Measurements from ENCODE around the gene GRAMD4. TPM values are rescaled to one million over a fixed set of nuclear protein-coding genes. Genes with fewer than 3 reads are reported as not detected.

GRAMD4 gene
- total RNA-seq, 1 donor from 2014 or later = 37.8 TPM

- DNase-seq (ENCODE audit: low spot score) = no peak
Measured at GRCh38 chr22:46668116-46668515, 47.9 kb downstream of the GRAMD4 start.

- DNase-seq (ENCODE audit: low spot score) = no peak
Measured at GRCh38 chr22:46669201-46669600, 49.0 kb downstream of the GRAMD4 start.

- no peak for DNase-seq (ENCODE audit: low spot score)
Measured at GRCh38 chr22:46671824-46672432, 51.7 kb downstream of the GRAMD4 start.

GRCh38 chr22:46672731-46673130, 52.5 kb downstream of the GRAMD4 start:
- DNase-seq (ENCODE audit: low spot score) = no peak

- no peak for DNase-seq (ENCODE audit: low spot score)
Measured at GRCh38 chr22:46673205-46673604, 53.0 kb downstream of the GRAMD4 start.

GRCh38 chr22:46673662-46674236, 53.6 kb downstream of the GRAMD4 start:
- DNase-seq (ENCODE audit: low spot score) = no peak

GRCh38 chr22:46674367-46674781, 54.2 kb downstream of the GRAMD4 start:
- no peak for DNase-seq (ENCODE audit: low spot score)

GRCh38 chr22:46674906-46675305, 54.7 kb downstream of the GRAMD4 start:
- no peak for DNase-seq (ENCODE audit: low spot score)

- no peak for DNase-seq (ENCODE audit: low spot score)
Measured at GRCh38 chr22:46675479-46675878, 55.3 kb downstream of the GRAMD4 start.

GRCh38 chr22:46675938-46676337, 55.8 kb downstream of the GRAMD4 start:
- DNase-seq (ENCODE audit: low spot score) = no peak

- no peak for DNase-seq (ENCODE audit: low spot score)
Measured at GRCh38 chr22:46676479-46676878, 56.3 kb downstream of the GRAMD4 start.

GRCh38 chr22:46676881-46677280, 56.7 kb downstream of the GRAMD4 start:
- no peak for DNase-seq (ENCODE audit: low spot score)

GRCh38 chr22:46677323-46678002, 57.3 kb downstream of the GRAMD4 start:
- no peak for DNase-seq (ENCODE audit: low spot score)

GRCh38 chr22:46678003-46678657, 57.9 kb downstream of the GRAMD4 start:
- DNase-seq (ENCODE audit: low spot score) = no peak

- no peak for DNase-seq (ENCODE audit: low spot score)
Measured at GRCh38 chr22:46678785-46679700, 58.9 kb downstream of the GRAMD4 start.

GRCh38 chr22:46679706-46680269, 59.6 kb downstream of the GRAMD4 start:
- no peak for DNase-seq (ENCODE audit: low spot score)

- no peak for DNase-seq (ENCODE audit: low spot score)
Measured at GRCh38 chr22:46681010-46681409, 60.8 kb downstream of the GRAMD4 start.

- no peak for DNase-seq (ENCODE audit: low spot score)
Measured at GRCh38 chr22:46682011-46682731, 62.0 kb downstream of the GRAMD4 start.

GRCh38 chr22:46684706-46685105, 64.5 kb downstream of the GRAMD4 start:
- no peak for DNase-seq (ENCODE audit: low spot score)

Data from mesenteric fat pad (tissue), 1 donor.